ENCODE data around the gene PDZD7. TPM values are rescaled to one million over a fixed set of nuclear protein-coding genes. Genes with fewer than 3 reads are reported as not detected.

The PDZD7 gene
- total and polyA plus RNA-seq, 2 of the 8 experiments (the other 6 are each of a cell fraction or from before 2014, with no cell fraction given) = 0.88 to 1.6 TPM

DNA sequence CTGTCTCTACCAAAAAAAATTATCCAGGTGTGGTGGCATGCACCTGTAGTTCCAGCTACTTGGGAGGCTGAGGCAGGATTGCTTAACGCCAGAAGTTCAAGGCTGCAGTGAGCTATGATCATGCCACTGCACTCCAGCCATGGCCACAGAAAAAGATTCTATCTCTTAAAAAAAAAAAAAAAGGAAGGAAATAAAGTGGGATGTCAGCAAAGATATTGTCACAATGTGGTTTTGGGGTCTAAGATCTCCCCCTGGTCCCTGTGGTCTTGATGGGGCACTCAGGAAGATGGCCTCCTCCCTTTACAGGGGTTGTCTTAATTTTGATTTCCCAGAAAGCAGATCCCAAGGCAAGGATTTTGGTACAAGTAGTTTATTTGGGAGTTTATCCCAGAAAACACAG is 23.4 kb upstream of the PDZD7 start:
- POLR2A ChIA-PET (ENCODE audit: partially characterized antibody) = interaction anchor here (0.8 kb wide), 1 partner anchor 17 kb away, joined by 3 read pairs; no protein-coding TSS in a partner anchor
- TF ChIP-seq SIX5 (IDR thresholded peaks at IDR 0.05; ENCODE audit: low read depth, low read length) (no peak), HDAC2 (IDR thresholded peaks at IDR 0.05; ENCODE audit: borderline replicate concordance in 1 of 2, low read depth in 2 of 2, low read length in 2 of 2) (no peak), JUND (IDR thresholded peaks at IDR 0.05; ENCODE audit: low read length) (no peak), RXRA (IDR thresholded peaks at IDR 0.05; ENCODE audit: insufficient read depth, low read depth, low read length) (no peak), SP1 (IDR thresholded peaks at IDR 0.05; ENCODE audit: low read depth, low read length) (no peak), PHF8 (conservative IDR thresholded peaks at IDR 0.05; ENCODE audit: low read depth, low read length) (no peak), GTF2F1 (IDR thresholded peaks at IDR 0.05; ENCODE audit: borderline replicate concordance, low read depth, low read length) (no peak), RAD21 (IDR thresholded peaks at IDR 0.05 in 1 of 2, conservative IDR thresholded peaks at IDR 0.05 in 1 of 2; ENCODE audit: low read depth in 2 of 2, low read length in 2 of 2) (no peak), BCL11A (IDR thresholded peaks at IDR 0.05; ENCODE audit: low read depth in 2 of 2, low read length in 2 of 2) (no peak), POLR2A (IDR thresholded peaks at IDR 0.05; ENCODE audit: control extremely low read depth in 1 of 2, low read depth in 2 of 2, low read length in 2 of 2) (no peak)
- TF ChIP-seq, protein P1, sequence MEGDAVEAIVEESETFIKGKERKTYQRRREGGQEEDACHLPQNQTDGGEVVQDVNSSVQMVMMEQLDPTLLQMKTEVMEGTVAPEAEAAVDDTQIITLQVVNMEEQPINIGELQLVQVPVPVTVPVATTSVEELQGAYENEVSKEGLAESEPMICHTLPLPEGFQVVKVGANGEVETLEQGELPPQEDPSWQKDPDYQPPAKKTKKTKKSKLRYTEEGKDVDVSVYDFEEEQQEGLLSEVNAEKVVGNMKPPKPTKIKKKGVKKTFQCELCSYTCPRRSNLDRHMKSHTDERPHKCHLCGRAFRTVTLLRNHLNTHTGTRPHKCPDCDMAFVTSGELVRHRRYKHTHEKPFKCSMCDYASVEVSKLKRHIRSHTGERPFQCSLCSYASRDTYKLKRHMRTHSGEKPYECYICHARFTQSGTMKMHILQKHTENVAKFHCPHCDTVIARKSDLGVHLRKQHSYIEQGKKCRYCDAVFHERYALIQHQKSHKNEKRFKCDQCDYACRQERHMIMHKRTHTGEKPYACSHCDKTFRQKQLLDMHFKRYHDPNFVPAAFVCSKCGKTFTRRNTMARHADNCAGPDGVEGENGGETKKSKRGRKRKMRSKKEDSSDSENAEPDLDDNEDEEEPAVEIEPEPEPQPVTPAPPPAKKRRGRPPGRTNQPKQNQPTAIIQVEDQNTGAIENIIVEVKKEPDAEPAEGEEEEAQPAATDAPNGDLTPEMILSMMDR (IDR thresholded peaks at IDR 0.05; ENCODE audit: control extremely low read depth in 1 of 3, insufficient read depth in 1 of 3, low read depth in 1 of 3, low read length in 3 of 3) = no peak

More for the DNA sequence above, 23.4 kb upstream of the PDZD7 start:
- no peak overlapping the region for H3K9ac ChIP-seq (replicated peaks in 1 of 4; ENCODE audit: extremely low read depth in 1 of 4, low read depth in 3 of 4, low read length in 3 of 4)
- CTCF ChIA-PET (ENCODE audit: partially characterized antibody) = interaction anchor here (1.2 to 59.5 kb wide), 5 partner anchors 8 to 88 kb away, joined by 3 to 2176 read pairs (median 110); partner anchors contain the start of genes KAZALD1, PDZD7 and SFXN3
- no peaks in the 10 kb centered on the region; the same call in 1 of the 2 replicates for H3K23me2 ChIP-seq (ENCODE audit: low read depth, low read length)
- no peaks in the 10 kb centered on the region; the same call in 1 of the 2 replicates for H3K79me1 ChIP-seq (ENCODE audit: low read depth, low read length)
- H3K27me3 ChIP-seq (replicated peaks in 1 of 4; ENCODE audit: control insufficient read depth in 3 of 4, extremely low read depth in 1 of 4, insufficient read depth in 3 of 4, low read length in 3 of 4) = peaks cover 12 to 27% (median 23%) of the 10 kb centered on the region in 4 experiments
- no peak overlapping the region for H2BK15ac ChIP-seq (ENCODE audit: low read length)
- peaks cover 0 to 1% of the 10 kb centered on the region in 2 experiments; a peak in 1 of 4 replicates for H3K79me2 ChIP-seq (ENCODE audit: control insufficient read depth in 1 of 2, insufficient read depth in 2 of 2, low read length in 2 of 2)
- H3K4me2 ChIP-seq (ENCODE audit: insufficient read depth in 1 of 2, low read depth in 2 of 2, low read length in 2 of 2) = no peak overlapping the region
- peaks cover 0 to 7% (median 5%) of the 10 kb centered on the region in 4 experiments; a peak in 4 of 7 replicates for H3K4me1 ChIP-seq (replicated peaks in 1 of 4; ENCODE audit: control insufficient read depth in 3 of 4, insufficient read depth in 4 of 4, low read length in 3 of 4)
- no peak overlapping the region for H2AFZ ChIP-seq (ENCODE audit: low read length)
- H4K5ac ChIP-seq (ENCODE audit: insufficient read length, low read depth, low read length) = no peak overlapping the region
- no peak overlapping the region for H2BK5ac ChIP-seq (ENCODE audit: low read depth, low read length)
- peaks cover 5 to 8% of the 10 kb centered on the region in 2 experiments for H4K20me1 ChIP-seq (replicated peaks in 1 of 2; ENCODE audit: control insufficient read depth in 1 of 2, insufficient read depth in 2 of 2, low read length in 2 of 2)
- no peak overlapping the region for H3K56ac ChIP-seq (replicated peaks; ENCODE audit: insufficient read length, low read depth, low read length)
- no peak overlapping the region for H3K23ac ChIP-seq (ENCODE audit: insufficient read length)
- H3K9me3 ChIP-seq (ENCODE audit: insufficient read depth in 2 of 2, low read depth in 1 of 2, low read length in 1 of 2) = no peaks in the 10 kb centered on the region
- no peak overlapping the region for H3K18ac ChIP-seq (ENCODE audit: extremely low read depth, low read length)
- no peak overlapping the region for H2AK5ac ChIP-seq (ENCODE audit: low read depth, low read length)
- H2BK120ac ChIP-seq (replicated peaks; ENCODE audit: low read depth, low read length) = no peak overlapping the region
- 90% methylated on average over 1 of the region's 1 CpG; no CpG with 5 or more reads in 1 of the 2 experiments for WGBS, 2 experiments (ENCODE audit: extremely low coverage in 1 of 2, insufficient coverage in 1 of 2, insufficient read length in 1 of 2, insufficient replicate concordance in 2 of 2, low coverage in 1 of 2, low lambda C conversion rate in 2 of 2, missing lambda C conversion rate in 1 of 2)
- H2BK12ac ChIP-seq (ENCODE audit: low read depth, low read length) = no peak overlapping the region
- no peaks in the 10 kb centered on the region; a peak in 1 of 8 replicates for H3K36me3 ChIP-seq (ENCODE audit: control insufficient read depth in 2 of 4, insufficient read depth in 4 of 4, low read length in 3 of 4)
- no peak overlapping the region for H3K14ac ChIP-seq (ENCODE audit: insufficient read length)
- H3K4me3 ChIP-seq (ENCODE audit: extremely low read depth in 1 of 4, insufficient read depth in 2 of 4, low read depth in 3 of 4, low read length in 4 of 4) = no peak overlapping the region
- H2BK20ac ChIP-seq (ENCODE audit: low read length) = no peak overlapping the region
- FAIRE-seq (no peak), DNase-seq (ENCODE audit: low read depth in 1 of 2, low spot score in 2 of 2) (no peak)
- H4K8ac ChIP-seq (ENCODE audit: extremely low read depth, insufficient read depth, low read length) = no peak overlapping the region
- H4K91ac ChIP-seq (replicated peaks; ENCODE audit: insufficient read length, low read length) = no peak overlapping the region
- H3K27ac ChIP-seq (ENCODE audit: low read depth, low read length) = no peak overlapping the region
- H3K4ac ChIP-seq (replicated peaks; ENCODE audit: insufficient read length, low read depth, low read length) = no peak overlapping the region

Data from H1 (cell line).